OCI-LY1 (cell line): Measurements from ENCODE around the gene ME3.

ENCODE experiments used
- H2AFZ ChIP-seq: fragments of 200-600 bp; sonication (generic), shearing (Covaris generic); 2 replicates; pipeline ENCODE4 v1.6.0; 2014; ENCODE audit warnings: antibody characterized with exemption, mild to moderate bottlenecking, low read length
- H3F3A ChIP-seq: fragments of 200-600 bp; sonication (generic), shearing (Covaris generic); 2 replicates; pipeline ENCODE4 v1.6.0; 2014; ENCODE audit warnings: mild to moderate bottlenecking, antibody characterized with exemption, low read length, moderate library complexity; ENCODE audit not compliant: insufficient read depth
- H3K27ac ChIP-seq: fragments of 200-600 bp; sonication (generic); 2 replicates; pipeline ENCODE4 v1.5.1; 2014; ENCODE audit warnings: low read length, mixed run types, mild to moderate bottlenecking, low read depth; ENCODE audit not compliant: poor library complexity, severe bottlenecking
- H3K27me3 ChIP-seq: fragments of 200-600 bp; sonication (generic); 2 replicates; pipeline ENCODE4 v1.6.0; 2014; ENCODE audit warnings: antibody characterized with exemption, mild to moderate bottlenecking, low read length, moderate library complexity; ENCODE audit not compliant: insufficient read depth
- H3K36me3 ChIP-seq: fragments of 200-600 bp; sonication (generic); 2 replicates; pipeline ENCODE4 v1.6.1; 2014; ENCODE audit warnings: mild to moderate bottlenecking, antibody characterized with exemption, low read length, moderate library complexity, mixed read lengths; ENCODE audit not compliant: insufficient read depth
- H3K4me1 ChIP-seq: fragments of 200-600 bp; sonication (generic); 2 replicates; pipeline ENCODE4 v1.5.1; 2014; ENCODE audit warnings: mild to moderate bottlenecking, low read length, moderate library complexity; ENCODE audit not compliant: insufficient read depth, severe bottlenecking
- H3K4me2 ChIP-seq: fragments of 200-600 bp; sonication (generic), shearing (Covaris generic); 2 replicates; pipeline ENCODE4 v1.6.1; 2014; ENCODE audit warnings: low read length
- H3K4me3 ChIP-seq: fragments of 200-600 bp; sonication (generic); 2 replicates; pipeline ENCODE4 v1.5.1; 2014; ENCODE audit warnings: low read length, low read depth, mild to moderate bottlenecking, mixed read lengths; ENCODE audit not compliant: poor library complexity, severe bottlenecking
- H3K79me2 ChIP-seq: fragments of 200-600 bp; shearing (Covaris generic); 2 replicates; pipeline ENCODE4 v1.6.1; 2016; ENCODE audit warnings: mixed run types, low read length, mixed read lengths; ENCODE audit not compliant: insufficient read depth
- H3K9ac ChIP-seq: fragments of 200-600 bp; sonication (generic), shearing (Covaris generic); 2 replicates; pipeline ENCODE4 v1.6.1; 2014; ENCODE audit warnings: mild to moderate bottlenecking, low read length, mixed read lengths
- H3K9me2 ChIP-seq: fragments of 200-600 bp; sonication (generic), shearing (Covaris generic); 2 replicates; pipeline ENCODE4 v1.6.1; 2014; ENCODE audit warnings: low read depth, mild to moderate bottlenecking, low read length, mixed read lengths
- H3K9me3 ChIP-seq: fragments of 200-600 bp; shearing (Covaris generic); 2 replicates; pipeline ENCODE4 v1.6.1; 2014; ENCODE audit warnings: low read length, mixed read lengths
- H4K20me1 ChIP-seq: fragments of 200-600 bp; sonication (generic), shearing (Covaris generic); 2 replicates; pipeline ENCODE4 v1.6.0; 2016; ENCODE audit warnings: mild to moderate bottlenecking, low read length; ENCODE audit not compliant: insufficient read depth
- CTCF ChIP-seq: fragments of 200-600 bp; sonication (generic), shearing (Covaris generic); IDR thresholded peaks from 2 replicates; pipeline ENCODE4 v1.5.1; 2017; ENCODE audit warnings: mild to moderate bottlenecking, antibody characterized with exemption, low read length, moderate library complexity, mixed read lengths
- EZH2 ChIP-seq: fragments of 200-600 bp; sonication (generic), shearing (Covaris generic); IDR thresholded peaks from 2 replicates; pipeline ENCODE4 v1.8.0; 2017; ENCODE audit warnings: borderline replicate concordance, mixed run types, mild to moderate bottlenecking, antibody characterized with exemption, low read length, moderate library complexity, mixed read lengths

Gene ME3

GRCh38 chr11:86704710-86705109 is 32.3 kb upstream of the ME3 start:
- Histone ChIP-seq H4K20me1 (no peaks in the 10 kb centered on the region), H2AFZ (no peak overlapping the region), H3K9ac (no peak overlapping the region), H3K9me2 (no peaks in the 10 kb centered on the region), H3K4me2 (no peak overlapping the region), H3K4me3 (no peak overlapping the region), H3K27ac (no peak overlapping the region), H3K4me1 (no peaks in the 10 kb centered on the region), H3K27me3 (no peaks in the 10 kb centered on the region), H3K36me3 (no peaks in the 10 kb centered on the region), H3K79me2 (no peaks in the 10 kb centered on the region), H3K9me3 (no peaks in the 10 kb centered on the region), H3F3A (no peaks in the 10 kb centered on the region)
- TF ChIP-seq EZH2 (no peak), CTCF (no peak)

- Histone ChIP-seq H3K9me3 (no peaks in the 10 kb centered on the region), H3K79me2 (no peaks in the 10 kb centered on the region), H3K4me2 (no peak overlapping the region), H3K9ac (no peak overlapping the region), H3K4me1 (no peaks in the 10 kb centered on the region), H3K36me3 (no peaks in the 10 kb centered on the region), H2AFZ (no peak overlapping the region), H3F3A (no peaks in the 10 kb centered on the region), H3K27ac (no peak overlapping the region), H3K4me3 (no peak overlapping the region), H4K20me1 (no peaks in the 10 kb centered on the region), H3K27me3 (no peaks in the 10 kb centered on the region), H3K9me2 (no peaks in the 10 kb centered on the region)
- no peak for TF ChIP-seq CTCF
These were observed 31.6 kb upstream of the ME3 start for GRCh38 chr11:86703987-86704386.

- no peak for TF ChIP-seq EZH2
- no peak for TF ChIP-seq CTCF
- Histone ChIP-seq H3K4me2 (no peak overlapping the region), H3F3A (no peaks in the 10 kb centered on the region), H2AFZ (no peak overlapping the region), H3K36me3 (no peaks in the 10 kb centered on the region), H3K9me2 (no peaks in the 10 kb centered on the region), H3K9me3 (no peaks in the 10 kb centered on the region), H3K79me2 (no peaks in the 10 kb centered on the region), H3K27ac (no peak overlapping the region), H3K4me3 (no peak overlapping the region), H4K20me1 (no peaks in the 10 kb centered on the region), H3K27me3 (no peaks in the 10 kb centered on the region), H3K9ac (no peak overlapping the region), H3K4me1 (no peaks in the 10 kb centered on the region)
These were observed 30.0 kb upstream of the ME3 start for GRCh38 chr11:86702220-86702983.
